ENCODE results near the gene FNIP1.

The FNIP1 gene

GRCh38 chr5:131791866-131792265 is 5.0 kb downstream of the FNIP1 start:
- Histone ChIP-seq H2BK120ac (ENCODE audit: low read depth, low read length) (no peak overlapping the region), H3K18ac (ENCODE audit: low read depth in 1 of 2, low read length in 2 of 2) (no peak overlapping the region), H3K27me3 (ENCODE audit: control insufficient read depth in 1 of 2, insufficient read depth in 1 of 2, low read length in 2 of 2) (no peaks in the 10 kb centered on the region), H3K4me1 (ENCODE audit: control insufficient read depth, insufficient read depth, low read depth, low read length) (peaks cover 7% of the 10 kb centered on the region), H3K4ac (ENCODE audit: low read depth in 1 of 2, low read length in 2 of 2) (no peak overlapping the region), H2BK12ac (ENCODE audit: low read length in 2 of 2) (no peak overlapping the region), H4K8ac (ENCODE audit: low read length) (no peak overlapping the region), H3K79me1 (replicated peaks; ENCODE audit: low read length, poor library complexity, severe bottlenecking) (no peaks in the 10 kb centered on the region), H3K23ac (ENCODE audit: low read length in 2 of 2) (no peak overlapping the region), H3K9me3 (ENCODE audit: control insufficient read depth, low read length) (no peaks in the 10 kb centered on the region), H3K9ac (ENCODE audit: low read length) (no peak overlapping the region), H3K14ac (ENCODE audit: low read length in 2 of 2) (no peak overlapping the region), H2AK5ac (ENCODE audit: low read length, severe bottlenecking) (no peak overlapping the region), H2AFZ (ENCODE audit: low read depth, low read length) (no peak overlapping the region), H4K91ac (ENCODE audit: low read length) (no peak overlapping the region), H3K36me3 (ENCODE audit: control insufficient read depth in 1 of 2, insufficient read depth in 2 of 2, low read depth in 1 of 2, low read length in 2 of 2) (peaks cover 0 to 22% of the 10 kb centered on the region in 2 experiments), H3K27ac (ENCODE audit: low read length, poor library complexity, severe bottlenecking) (no peak overlapping the region), H2BK5ac (ENCODE audit: low read depth, low read length, poor library complexity, severe bottlenecking) (no peak overlapping the region), H3K4me2 (ENCODE audit: low read length, poor library complexity, severe bottlenecking) (no peak overlapping the region), H3K4me3 (ENCODE audit: insufficient read depth in 1 of 2, low read depth in 1 of 2, low read length in 2 of 2) (no peak overlapping the region), H2BK15ac (ENCODE audit: low read depth, poor library complexity, severe bottlenecking) (no peak overlapping the region)
- DNase-seq, result no peak
- 100% methylated on average over 3 of the region's 6 CpGs for WGBS

DNA sequence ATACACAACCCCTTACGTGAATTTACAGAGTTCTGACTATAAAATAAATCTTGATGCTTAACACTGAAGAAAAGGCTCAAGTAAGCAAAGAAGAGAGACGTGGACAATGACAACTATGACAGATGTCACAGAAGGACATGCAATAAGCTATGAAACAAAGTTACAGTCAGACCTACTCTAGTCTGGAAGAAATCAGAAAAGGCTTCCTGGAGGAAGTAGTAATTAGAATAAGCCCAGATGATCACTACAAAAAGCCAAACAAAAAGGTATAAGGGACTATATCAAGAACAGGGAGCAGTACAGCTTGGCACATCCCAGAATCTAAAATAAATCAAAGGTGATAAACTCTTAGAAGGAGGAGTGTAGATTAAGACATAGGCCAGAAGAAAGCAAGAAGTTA is 6.3 kb downstream of the FNIP1 start:
- Histone ChIP-seq H4K8ac (ENCODE audit: low read length) (no peak overlapping the region), H3K14ac (ENCODE audit: low read length in 2 of 2) (no peak overlapping the region), H2BK12ac (ENCODE audit: low read length in 2 of 2) (no peak overlapping the region), H3K4ac (ENCODE audit: low read depth in 1 of 2, low read length in 2 of 2) (no peak overlapping the region), H3K9ac (ENCODE audit: low read length) (no peak overlapping the region), H4K91ac (ENCODE audit: low read length) (no peak overlapping the region), H2BK15ac (ENCODE audit: low read depth, poor library complexity, severe bottlenecking) (no peak overlapping the region), H2AFZ (ENCODE audit: low read depth, low read length) (no peak overlapping the region), H3K18ac (ENCODE audit: low read depth in 1 of 2, low read length in 2 of 2) (no peak overlapping the region), H3K27me3 (ENCODE audit: control insufficient read depth in 1 of 2, insufficient read depth in 1 of 2, low read length in 2 of 2) (no peaks in the 10 kb centered on the region), H2BK5ac (ENCODE audit: low read depth, low read length, poor library complexity, severe bottlenecking) (no peak overlapping the region), H3K4me3 (ENCODE audit: insufficient read depth in 1 of 2, low read depth in 1 of 2, low read length in 2 of 2) (no peak overlapping the region), H3K4me2 (ENCODE audit: low read length, poor library complexity, severe bottlenecking) (no peak overlapping the region), H2AK5ac (ENCODE audit: low read length, severe bottlenecking) (no peak overlapping the region), H3K4me1 (ENCODE audit: control insufficient read depth, insufficient read depth, low read depth, low read length) (peaks cover 7% of the 10 kb centered on the region), H3K27ac (ENCODE audit: low read length, poor library complexity, severe bottlenecking) (no peak overlapping the region), H3K79me1 (replicated peaks; ENCODE audit: low read length, poor library complexity, severe bottlenecking) (peaks cover 2% of the 10 kb centered on the region), H2BK120ac (ENCODE audit: low read depth, low read length) (no peak overlapping the region), H3K9me3 (ENCODE audit: control insufficient read depth, low read length) (no peaks in the 10 kb centered on the region), H3K36me3 (ENCODE audit: control insufficient read depth in 1 of 2, insufficient read depth in 2 of 2, low read depth in 1 of 2, low read length in 2 of 2) (peaks cover 0 to 22% of the 10 kb centered on the region in 2 experiments), H3K23ac (ENCODE audit: low read length in 2 of 2) (no peak overlapping the region)
- WGBS, result 100% methylated on average over 1 of the region's 2 CpGs
- no peak for DNase-seq

GRCh38 chr5:131789765-131790164 is 7.1 kb downstream of the FNIP1 start:
- Histone ChIP-seq H3K27me3 (ENCODE audit: control insufficient read depth in 1 of 2, insufficient read depth in 1 of 2, low read length in 2 of 2) (no peaks in the 10 kb centered on the region), H2BK15ac (ENCODE audit: low read depth, poor library complexity, severe bottlenecking) (no peak overlapping the region), H2BK12ac (ENCODE audit: low read length in 2 of 2) (no peak overlapping the region), H2BK120ac (ENCODE audit: low read depth, low read length) (no peak overlapping the region), H3K4ac (ENCODE audit: low read depth in 1 of 2, low read length in 2 of 2) (no peak overlapping the region), H3K14ac (ENCODE audit: low read length in 2 of 2) (no peak overlapping the region), H3K36me3 (ENCODE audit: control insufficient read depth in 1 of 2, insufficient read depth in 2 of 2, low read depth in 1 of 2, low read length in 2 of 2) (peaks cover 0 to 22% of the 10 kb centered on the region in 2 experiments), H3K4me1 (ENCODE audit: control insufficient read depth, insufficient read depth, low read depth, low read length) (peaks cover 7% of the 10 kb centered on the region), H3K18ac (ENCODE audit: low read depth in 1 of 2, low read length in 2 of 2) (no peak overlapping the region), H3K9ac (ENCODE audit: low read length) (no peak overlapping the region), H4K8ac (ENCODE audit: low read length) (no peak overlapping the region), H3K9me3 (ENCODE audit: control insufficient read depth, low read length) (no peaks in the 10 kb centered on the region), H3K79me1 (replicated peaks; ENCODE audit: low read length, poor library complexity, severe bottlenecking) (peaks cover 2% of the 10 kb centered on the region), H3K27ac (ENCODE audit: low read length, poor library complexity, severe bottlenecking) (no peak overlapping the region), H2AK5ac (ENCODE audit: low read length, severe bottlenecking) (no peak overlapping the region), H3K4me2 (ENCODE audit: low read length, poor library complexity, severe bottlenecking) (no peak overlapping the region), H2AFZ (ENCODE audit: low read depth, low read length) (no peak overlapping the region), H4K91ac (ENCODE audit: low read length) (no peak overlapping the region), H2BK5ac (ENCODE audit: low read depth, low read length, poor library complexity, severe bottlenecking) (no peak overlapping the region), H3K23ac (ENCODE audit: low read length in 2 of 2) (no peak overlapping the region), H3K4me3 (ENCODE audit: insufficient read depth in 1 of 2, low read depth in 1 of 2, low read length in 2 of 2) (no peak overlapping the region)
- 92% methylated on average over 3 of the region's 3 CpGs for WGBS
- no peak for DNase-seq

GRCh38 chr5:131787736-131788135 is 9.1 kb downstream of the FNIP1 start:
- Histone ChIP-seq H3K9ac (ENCODE audit: low read length) (no peak overlapping the region), H3K4me2 (ENCODE audit: low read length, poor library complexity, severe bottlenecking) (no peak overlapping the region), H3K27me3 (ENCODE audit: control insufficient read depth in 1 of 2, insufficient read depth in 1 of 2, low read length in 2 of 2) (no peaks in the 10 kb centered on the region), H2BK5ac (ENCODE audit: low read depth, low read length, poor library complexity, severe bottlenecking) (no peak overlapping the region), H3K4ac (ENCODE audit: low read depth in 1 of 2, low read length in 2 of 2) (no peak overlapping the region), H3K4me1 (ENCODE audit: control insufficient read depth, insufficient read depth, low read depth, low read length) (peaks cover 2% of the 10 kb centered on the region), H2BK120ac (ENCODE audit: low read depth, low read length) (no peak overlapping the region), H3K9me3 (ENCODE audit: control insufficient read depth, low read length) (no peaks in the 10 kb centered on the region), H3K4me3 (ENCODE audit: insufficient read depth in 1 of 2, low read depth in 1 of 2, low read length in 2 of 2) (no peak overlapping the region), H2BK15ac (ENCODE audit: low read depth, poor library complexity, severe bottlenecking) (no peak overlapping the region), H4K91ac (ENCODE audit: low read length) (no peak overlapping the region), H3K23ac (ENCODE audit: low read length in 2 of 2) (no peak overlapping the region), H4K8ac (ENCODE audit: low read length) (no peak overlapping the region), H2AK5ac (ENCODE audit: low read length, severe bottlenecking) (no peak overlapping the region), H2BK12ac (ENCODE audit: low read length in 2 of 2) (no peak overlapping the region), H3K36me3 (ENCODE audit: control insufficient read depth in 1 of 2, insufficient read depth in 2 of 2, low read depth in 1 of 2, low read length in 2 of 2) (peaks cover 0 to 11% of the 10 kb centered on the region in 2 experiments), H3K18ac (ENCODE audit: low read depth in 1 of 2, low read length in 2 of 2) (no peak overlapping the region), H3K14ac (ENCODE audit: low read length in 2 of 2) (no peak overlapping the region), H3K27ac (ENCODE audit: low read length, poor library complexity, severe bottlenecking) (no peak overlapping the region), H2AFZ (ENCODE audit: low read depth, low read length) (no peak overlapping the region), H3K79me1 (replicated peaks; ENCODE audit: low read length, poor library complexity, severe bottlenecking) (peaks cover 2% of the 10 kb centered on the region)
- DNase-seq, result no peak
- WGBS, result 93% methylated on average over 4 of the region's 4 CpGs

All from mesenchymal stem cell (in vitro differentiated cells and primary cell).